SJSA1 (cell line): ENCODE results near the gene TSPAN12. TPM values are rescaled to one million over a fixed set of nuclear protein-coding genes. Genes with fewer than 3 reads are reported as not detected.

ENCODE experiments used
- DNase-seq, 2 experiments: peaks; one replicate each; pipeline ENCODE4 v3.0.0-alpha.2; 2015 to 2020; ENCODE audit warnings: low spot score in 2 of 2, low read depth in 1 of 2
- H3K27ac ChIP-seq: fragments of 250-450 bp; sonication (Bioruptor Pico); 2 replicates; pipeline ENCODE4 v1.5.1; 2020; ENCODE audit warnings: mild to moderate bottlenecking, moderate library complexity
- H3K27me3 ChIP-seq: fragments of 250-450 bp; sonication (Bioruptor Pico); replicated peaks from 2 replicates; pipeline ENCODE4 v1.5.1; 2020; ENCODE audit warnings: mild to moderate bottlenecking, moderate library complexity
- H3K36me3 ChIP-seq: fragments of 250-450 bp; sonication (Bioruptor Pico); 2 replicates; pipeline ENCODE4 v1.5.1; 2020; ENCODE audit warnings: mild to moderate bottlenecking
- H3K4me1 ChIP-seq: fragments of 250-450 bp; sonication (Bioruptor Pico); replicated peaks from 2 replicates; pipeline ENCODE4 v1.6.1; 2021; ENCODE audit warnings: mild to moderate bottlenecking
- H3K4me3 ChIP-seq: fragments of 250-450 bp; sonication (Bioruptor Pico); 2 replicates; pipeline ENCODE4 v1.5.1; 2020; ENCODE audit warnings: mild to moderate bottlenecking
- H3K9me3 ChIP-seq: fragments of 250-450 bp; sonication (Bioruptor Pico); replicated peaks from 2 replicates; pipeline ENCODE4 v1.5.1; 2020; ENCODE audit warnings: mild to moderate bottlenecking
- total RNA-seq: library from RNA; depleted of rRNA; stranded (reverse); fragments of >200 nt; shearing (Covaris generic); gene quantifications from 2 replicates; pipeline ENCODE4 v1.2.3, GENCODE V29; 2014

TSPAN12 gene
- total RNA-seq, 1 experiment from 2014 or later, result 1.8 TPM

GRCh38 chr7:120864141-120864900, 6.4 kb upstream of the TSPAN12 start:
- H3K27ac ChIP-seq, result no peak overlapping the region
- no peaks in the 10 kb centered on the region for H3K9me3 ChIP-seq
- no peak overlapping the region for H3K4me3 ChIP-seq
- no peaks in the 10 kb centered on the region for H3K4me1 ChIP-seq
- no peak for DNase-seq
- H3K27me3 ChIP-seq, result peaks cover 11% of the 10 kb centered on the region
- no peaks in the 10 kb centered on the region for H3K36me3 ChIP-seq

DNA sequence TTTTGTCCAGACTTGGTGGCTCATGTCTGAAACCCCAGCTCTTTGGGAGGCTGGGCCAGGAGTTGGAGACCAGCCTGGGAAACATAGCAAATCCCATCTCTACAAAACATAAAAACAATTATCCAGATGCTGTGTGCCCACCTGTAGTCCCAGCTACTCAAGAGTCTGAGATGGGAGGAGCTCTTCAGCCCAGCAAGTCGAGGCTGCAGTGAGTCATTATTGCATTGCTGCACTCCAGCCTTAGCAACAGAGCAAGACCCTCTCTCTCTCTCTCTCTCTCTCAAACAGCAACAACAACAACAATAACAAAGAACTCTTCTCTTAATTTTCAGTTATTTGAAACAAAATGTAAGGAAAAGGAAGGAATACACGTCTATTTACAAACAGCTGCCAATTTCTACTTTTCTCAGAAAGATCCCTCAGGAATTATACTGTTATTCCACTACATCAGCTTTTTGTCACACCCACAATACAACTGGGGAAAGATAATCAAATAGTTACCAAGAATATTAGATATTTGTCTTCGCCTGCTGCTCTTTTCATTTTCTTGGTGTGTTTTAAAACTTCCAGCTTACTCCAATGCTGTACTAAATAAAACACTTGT, 5.1 kb upstream of the TSPAN12 start:
- Histone ChIP-seq H3K27me3 (peaks cover 11% of the 10 kb centered on the region), H3K27ac (no peak overlapping the region), H3K4me3 (no peak overlapping the region), H3K4me1 (peaks cover 4% of the 10 kb centered on the region; the same call in 1 of the 2 replicates), H3K9me3 (no peaks in the 10 kb centered on the region), H3K36me3 (no peaks in the 10 kb centered on the region)
- DNase-seq, result no peak

DNA sequence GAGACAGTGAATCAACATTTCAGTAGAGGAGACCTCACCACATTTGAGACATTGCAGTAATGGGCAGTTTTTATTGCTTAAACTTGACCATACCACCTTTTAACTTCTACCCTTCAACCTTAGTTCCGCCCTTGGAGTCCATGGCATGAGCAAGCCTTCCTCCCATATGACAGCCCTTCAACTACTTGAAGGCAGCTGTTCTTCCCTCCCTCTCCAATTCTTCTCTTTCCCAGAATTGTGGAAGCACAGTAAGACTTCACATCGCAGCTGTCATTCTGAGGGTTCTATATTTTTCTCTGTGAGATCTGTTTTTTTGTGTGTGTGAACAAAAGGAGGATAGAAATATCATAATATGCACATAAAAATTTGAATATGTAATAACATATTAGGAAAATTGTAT, 2.2 kb upstream of the TSPAN12 start:
- H3K27ac ChIP-seq, result no peak overlapping the region
- peaks cover 10% of the 10 kb centered on the region for H3K4me1 ChIP-seq
- no peaks in the 10 kb centered on the region for H3K36me3 ChIP-seq
- H3K4me3 ChIP-seq, result no peak overlapping the region
- no peak for DNase-seq
- peaks cover 22% of the 10 kb centered on the region for H3K27me3 ChIP-seq
- H3K9me3 ChIP-seq, result no peaks in the 10 kb centered on the region

GRCh38 chr7:120859459-120859858, 1.5 kb upstream of the TSPAN12 start:
- peaks cover 10% of the 10 kb centered on the region for H3K4me1 ChIP-seq
- H3K27me3 ChIP-seq, result peaks cover 18% of the 10 kb centered on the region
- DNase-seq, result no peak
- no peaks in the 10 kb centered on the region for H3K36me3 ChIP-seq
- no peaks in the 10 kb centered on the region for H3K9me3 ChIP-seq
- H3K4me3 ChIP-seq, result no peak overlapping the region
- no peak overlapping the region for H3K27ac ChIP-seq

GRCh38 chr7:120856621-120857352, 1.2 kb downstream of the TSPAN12 start:
- Histone ChIP-seq H3K27me3 (peaks cover 13% of the 10 kb centered on the region), H3K9me3 (no peaks in the 10 kb centered on the region), H3K36me3 (no peaks in the 10 kb centered on the region), H3K27ac (no peak overlapping the region), H3K4me1 (peaks cover 10% of the 10 kb centered on the region), H3K4me3 (peak overlapping the region; percentile 51)
- peak; percentile 21 to 46 for DNase-seq

DNA sequence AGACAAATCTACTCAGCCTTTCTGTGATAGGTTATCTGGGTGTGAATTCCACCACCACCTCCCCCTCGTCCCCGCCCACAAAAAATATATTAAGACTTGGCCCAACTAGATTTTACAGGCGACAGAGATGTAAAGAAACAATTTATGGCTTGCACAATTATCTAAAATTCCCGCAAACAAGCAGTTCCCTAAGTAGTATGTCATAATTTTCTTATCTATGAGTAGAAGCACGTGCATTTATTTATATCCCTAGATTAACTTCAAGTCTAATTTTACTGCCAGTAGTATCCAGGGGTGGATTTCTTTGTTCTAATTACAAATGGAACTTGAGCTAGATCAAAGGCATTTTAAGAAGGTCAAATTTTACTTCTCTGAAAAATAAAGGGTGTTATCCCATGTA, 1.7 kb downstream of the TSPAN12 start:
- Histone ChIP-seq H3K27ac (no peak overlapping the region), H3K27me3 (peaks cover 16% of the 10 kb centered on the region), H3K4me1 (peaks cover 10% of the 10 kb centered on the region), H3K36me3 (no peaks in the 10 kb centered on the region), H3K9me3 (no peaks in the 10 kb centered on the region), H3K4me3 (no peak overlapping the region)
- no peak for DNase-seq

GRCh38 chr7:120852700-120853099, 5.2 kb downstream of the TSPAN12 start:
- no peaks in the 10 kb centered on the region for H3K36me3 ChIP-seq
- H3K27ac ChIP-seq, result no peak overlapping the region
- no peak for DNase-seq
- no peak overlapping the region for H3K4me3 ChIP-seq
- H3K9me3 ChIP-seq, result no peaks in the 10 kb centered on the region
- peaks cover 16% of the 10 kb centered on the region for H3K27me3 ChIP-seq
- H3K4me1 ChIP-seq, result peaks cover 6% of the 10 kb centered on the region

DNA sequence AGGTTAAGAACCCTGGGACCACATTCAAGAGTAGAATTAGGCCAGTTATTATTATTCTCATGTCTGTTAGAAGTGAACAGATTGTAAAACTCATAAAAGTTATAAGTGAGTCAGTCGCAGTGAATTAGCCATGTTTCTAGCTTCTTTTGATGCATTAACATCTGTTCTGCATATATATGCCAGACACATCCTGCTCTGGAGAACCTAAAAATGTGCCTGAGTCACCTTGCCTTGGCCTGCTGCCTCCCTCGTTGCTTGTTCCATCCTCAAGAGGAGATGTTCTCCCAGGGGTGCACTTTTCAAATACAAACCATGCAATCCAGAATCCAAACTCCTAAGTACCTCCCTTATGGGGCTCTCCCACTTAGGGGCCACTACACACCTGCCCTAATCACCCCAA, 14.8 kb downstream of the TSPAN12 start:
- Histone ChIP-seq H3K9me3 (no peaks in the 10 kb centered on the region), H3K4me1 (no peaks in the 10 kb centered on the region), H3K27me3 (peaks cover 6% of the 10 kb centered on the region; the same call in 1 of the 2 replicates), H3K4me3 (no peak overlapping the region), H3K27ac (no peak overlapping the region), H3K36me3 (no peaks in the 10 kb centered on the region)
- no peak for DNase-seq

DNA sequence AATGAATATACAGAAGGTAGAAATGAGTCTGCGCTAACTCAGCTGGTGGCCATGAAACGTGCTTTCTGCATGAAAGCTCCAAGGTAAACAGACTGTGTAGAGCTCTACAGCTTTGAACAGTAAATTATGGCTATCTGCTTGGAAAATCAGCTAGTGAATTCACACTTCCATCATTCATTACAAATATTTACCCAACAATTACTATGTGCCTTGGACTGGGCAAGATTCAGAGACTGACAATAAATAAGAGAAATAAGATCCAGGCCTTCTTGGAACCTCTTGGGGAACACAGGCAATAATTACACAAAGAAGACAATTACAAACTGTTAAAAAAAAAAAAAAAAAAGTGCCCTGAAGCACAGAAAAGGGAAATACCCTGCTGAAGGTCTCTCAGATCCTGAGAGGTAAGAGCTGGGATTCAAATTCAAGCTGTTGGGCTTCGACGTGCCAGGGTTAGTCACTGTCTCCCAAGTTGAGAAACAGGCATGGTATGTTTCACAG, 15.8 kb downstream of the TSPAN12 start:
- Histone ChIP-seq H3K36me3 (no peaks in the 10 kb centered on the region), H3K4me3 (no peak overlapping the region), H3K4me1 (no peaks in the 10 kb centered on the region), H3K27me3 (peaks cover 6% of the 10 kb centered on the region; the same call in 1 of the 2 replicates), H3K27ac (no peak overlapping the region), H3K9me3 (no peaks in the 10 kb centered on the region)
- DNase-seq, result no peak

GRCh38 chr7:120841608-120842007, 16.3 kb downstream of the TSPAN12 start:
- Histone ChIP-seq H3K9me3 (no peaks in the 10 kb centered on the region), H3K27ac (no peak overlapping the region), H3K4me3 (no peak overlapping the region), H3K4me1 (no peaks in the 10 kb centered on the region), H3K27me3 (peaks cover 6% of the 10 kb centered on the region; the same call in 1 of the 2 replicates), H3K36me3 (no peaks in the 10 kb centered on the region)
- DNase-seq, result no peak

DNA sequence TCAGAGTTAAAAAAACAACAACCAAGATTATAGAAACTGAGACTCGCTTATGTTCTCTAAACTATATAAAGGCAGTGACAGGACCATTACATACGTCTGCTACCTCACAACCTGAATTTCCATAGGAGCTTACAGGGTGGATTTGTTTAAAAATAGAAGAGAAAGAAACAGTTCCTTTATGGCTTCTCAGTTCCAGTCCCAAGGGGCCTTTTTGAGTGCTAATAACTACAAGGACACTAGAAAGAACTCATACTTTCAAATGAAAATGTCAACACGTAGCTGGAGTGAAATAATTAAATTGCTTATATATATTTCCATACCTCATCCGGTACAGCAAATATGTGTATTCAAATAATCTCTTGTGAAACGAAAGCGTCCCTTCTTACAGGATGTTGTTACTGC, 19.7 kb downstream of the TSPAN12 start:
- Histone ChIP-seq H3K9me3 (no peaks in the 10 kb centered on the region), H3K4me3 (no peak overlapping the region), H3K27ac (no peak overlapping the region), H3K27me3 (peaks cover 6% of the 10 kb centered on the region; the same call in 1 of the 2 replicates), H3K36me3 (no peaks in the 10 kb centered on the region), H3K4me1 (no peaks in the 10 kb centered on the region)
- no peak for DNase-seq

DNA sequence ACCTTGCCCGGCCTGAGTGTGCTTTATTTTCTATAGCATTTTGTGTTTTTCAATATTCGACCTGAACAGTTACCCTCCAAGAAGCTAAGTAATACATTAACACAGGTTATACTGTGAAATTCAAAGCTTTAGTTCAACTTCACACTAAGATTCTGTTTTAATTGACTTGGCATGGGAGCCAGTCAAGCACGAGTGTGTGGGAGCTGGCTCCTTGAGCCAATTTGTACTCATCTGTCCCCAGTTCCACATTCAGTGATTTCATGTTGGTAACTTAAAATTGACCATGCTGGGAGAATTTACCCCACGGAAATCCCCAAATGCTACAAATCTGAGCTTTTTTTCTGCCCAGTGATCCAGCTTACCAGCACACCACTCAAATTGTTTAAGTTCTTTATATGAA, 20.3 kb downstream of the TSPAN12 start:
- Histone ChIP-seq H3K27me3 (peaks cover 6% of the 10 kb centered on the region; the same call in 1 of the 2 replicates), H3K27ac (no peak overlapping the region), H3K4me1 (no peaks in the 10 kb centered on the region), H3K36me3 (no peaks in the 10 kb centered on the region), H3K4me3 (no peak overlapping the region), H3K9me3 (no peaks in the 10 kb centered on the region)
- no peak for DNase-seq

DNA sequence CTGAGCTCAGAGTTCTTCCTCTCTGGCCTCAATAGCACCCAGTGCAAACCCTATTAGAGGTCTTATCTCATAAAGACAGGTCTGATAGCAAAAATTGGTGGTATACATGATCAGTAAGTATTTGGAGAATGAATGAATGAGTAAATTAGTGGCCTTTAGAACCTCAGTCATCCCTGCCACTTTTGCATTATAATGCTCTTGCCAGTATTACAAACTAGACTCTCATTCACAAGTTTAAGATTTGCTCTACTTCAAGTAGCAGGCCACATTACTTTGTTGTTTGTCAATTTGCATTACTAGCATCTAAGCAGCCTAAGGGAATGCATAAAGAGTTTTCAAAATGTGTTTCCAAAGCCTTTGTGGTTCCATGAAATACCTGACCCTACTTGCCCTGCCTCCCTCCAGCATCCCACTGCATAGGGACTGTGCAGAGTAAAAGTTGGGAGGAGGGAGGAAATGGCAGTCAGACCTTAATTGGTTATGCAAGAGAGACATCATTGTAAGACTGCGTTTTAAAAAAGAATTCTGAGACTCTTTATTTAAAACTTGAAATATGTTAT, 21.3 kb downstream of the TSPAN12 start:
- H3K36me3 ChIP-seq, result no peaks in the 10 kb centered on the region
- no peaks in the 10 kb centered on the region for H3K4me1 ChIP-seq
- no peak for DNase-seq
- no peak overlapping the region for H3K4me3 ChIP-seq
- H3K27me3 ChIP-seq, result peaks cover 1% of the 10 kb centered on the region; the same call in 1 of the 2 replicates
- no peak overlapping the region for H3K27ac ChIP-seq
- H3K9me3 ChIP-seq, result no peaks in the 10 kb centered on the region
